HCT116 (cell line): Measurements from ENCODE around the gene GALNT17. TPM values are rescaled to one million over a fixed set of nuclear protein-coding genes. Genes with fewer than 3 reads are reported as not detected.
"Not testable (repeated sequence)": the region's sequence is repeated elsewhere in the genome, so short reads cannot be mapped to it uniquely, and the experiment has no call there.

Source experiments
- ATAC-seq: fragments of 200-7000 bp; cut with Tn5 transposase; 2 replicates; pipeline ENCODE4 v1.9.1; 2020; ENCODE audit warnings: mild to moderate bottlenecking, moderate library complexity
- BruUV-seq: library from RNA; stranded (reverse); fragments of 400-500 nt; replicated peaks from 2 replicates; lab custom pipeline; 2021; lab: Mats Ljungman, UMichigan
- CTCF ChIA-PET: fragments of 300-600 bp; sonication (Branson Sonifier 250); formaldehyde crosslinking; loops from one replicate; lab custom pipeline; 2021; ENCODE audit warnings: antibody characterized with exemption; lab: Charles Lee
- POLR2A ChIA-PET: fragments of 300-600, 350-600 bp; sonication (Branson Sonifier 250); formaldehyde crosslinking; loops from one replicate; lab custom pipeline; 2021; ENCODE audit warnings: antibody characterized with exemption; lab: Charles Lee
- RAD21 ChIA-PET, 2 experiments: fragments of 300-600 bp; sonication (Branson Sonifier 250); formaldehyde crosslinking; loops; one replicate each; lab custom pipeline; 2023; ENCODE audit warnings: low total read pairs in 2 of 2; ENCODE audit not compliant: uncharacterized antibody in 2 of 2, unreplicated experiment in 2 of 2, low non-redundant PET in 1 of 2; lab: Charles Lee
- DNase-seq: peaks from one replicate; pipeline ENCODE4 v3.0.0-alpha.2; 2010; ENCODE audit warnings: low read depth, low spot score
- H2AFZ ChIP-seq: fragments of 200-600 bp; shearing (Covaris generic), sonication (generic); 2 replicates; pipeline ENCODE4 v1.6.1; 2017; ENCODE audit warnings: low read depth, mixed run types, mixed read lengths, antibody characterized with exemption, low read length; ENCODE audit not compliant: poor library complexity, severe bottlenecking
- H3K27ac ChIP-seq: 2 replicates; pipeline ENCODE4 v1.5.1; 2012; ENCODE audit warnings: low read depth, low read length
- H3K27me3 ChIP-seq: fragments of 200-600 bp; sonication (generic); 2 replicates; pipeline ENCODE4 v1.6.1; 2016; ENCODE audit warnings: mixed run types, low read length, mixed read lengths; ENCODE audit not compliant: insufficient read depth
- H3K36me3 ChIP-seq, 2 experiments: fragments of 200-500 bp in 1 of 2; fragments of 200-600 bp in 1 of 2; sonication (Bioruptor generic) in 1 of 2; sonication (generic) in 1 of 2; 2 replicates each; pipeline versions ENCODE4 v1.5.1 to v1.6.1; 2014 to 2016; ENCODE audit warnings: low read length in 2 of 2, inconsistent platforms in 1 of 2, mixed read lengths in 1 of 2, mixed run types in 1 of 2; ENCODE audit not compliant: insufficient read depth in 2 of 2, control insufficient read depth in 1 of 2
- H3K4me1 ChIP-seq, 2 experiments: fragments of 200-600 bp in 1 of 2; sonication (generic) in 1 of 2; 2 replicates each; pipeline versions ENCODE4 v1.5.1 to v1.6.1; 2012 to 2017; ENCODE audit warnings: low read length in 2 of 2, inconsistent platforms in 1 of 2, mild to moderate bottlenecking in 1 of 2, mixed read lengths in 1 of 2, mixed run types in 1 of 2, moderate library complexity in 1 of 2; ENCODE audit not compliant: insufficient read depth in 2 of 2, control insufficient read depth in 1 of 2
- H3K4me2 ChIP-seq: fragments of 200-600 bp; sonication (generic); 2 replicates; pipeline ENCODE4 v1.6.1; 2017; ENCODE audit warnings: mixed run types, low read length, mixed read lengths
- H3K4me3 ChIP-seq, 2 experiments: fragments of 200-600 bp in 1 of 2; sonication (generic) in 1 of 2; replicated peaks in 1 of 2; 2 replicates each; pipeline ENCODE4 v1.5.1; 2011 to 2016; ENCODE audit warnings: low read length in 2 of 2, control low read depth in 1 of 2, low read depth in 1 of 2, mild to moderate bottlenecking in 1 of 2, mixed read lengths in 1 of 2, mixed run types in 1 of 2
- H3K79me2 ChIP-seq: fragments of 200-600 bp; sonication (generic); 2 replicates; pipeline ENCODE4 v1.6.1; 2017; ENCODE audit warnings: mild to moderate bottlenecking, mixed run types, low read length, moderate library complexity, mixed read lengths; ENCODE audit not compliant: insufficient read depth
- H3K9ac ChIP-seq: fragments of 200-600 bp; sonication (generic); 2 replicates; pipeline ENCODE4 v1.6.1; 2016; ENCODE audit warnings: low read length, mixed read lengths
- H3K9me2 ChIP-seq: fragments of 200-600 bp; sonication (generic), shearing (Covaris generic); 2 replicates; pipeline ENCODE4 v1.6.1; 2017; ENCODE audit warnings: mixed run types, mild to moderate bottlenecking, moderate library complexity; ENCODE audit not compliant: insufficient read depth
- H3K9me3 ChIP-seq, 2 experiments: fragments of 200-500 bp in 1 of 2; fragments of 200-600 bp in 1 of 2; sonication (Bioruptor generic) in 1 of 2; sonication (generic) in 1 of 2; 2 replicates each; pipeline ENCODE4 v1.6.1; 2014 to 2017; ENCODE audit warnings: low read length in 2 of 2, mixed read lengths in 2 of 2, inconsistent platforms in 1 of 2, low read depth in 1 of 2, mild to moderate bottlenecking in 1 of 2, mixed run types in 1 of 2, moderate library complexity in 1 of 2; ENCODE audit not compliant: control insufficient read depth in 1 of 2, insufficient read depth in 1 of 2
- H4K20me1 ChIP-seq: fragments of 200-600 bp; sonication (generic), shearing (Covaris generic); 2 replicates; pipeline ENCODE4 v1.6.1; 2017; ENCODE audit warnings: mixed run types, mild to moderate bottlenecking, moderate library complexity; ENCODE audit not compliant: insufficient read depth
- CBX3 ChIP-seq: IDR thresholded peaks from 2 replicates; pipeline ENCODE4 v1.6.1; 2012; ENCODE audit warnings: low read depth
- CTCF ChIP-seq, 3 experiments: fragments of 200-600 bp in 1 of 3; sonication (generic) in 1 of 3; IDR thresholded peaks in 2 of 3; conservative IDR thresholded peaks in 1 of 3; 2 replicates each; pipeline ENCODE4 v1.5.1; 2012 to 2017; ENCODE audit warnings: low read depth in 2 of 3, low read length in 2 of 3, antibody characterized with exemption in 1 of 3, borderline replicate concordance in 1 of 3, control low read depth in 1 of 3, mild to moderate bottlenecking in 1 of 3, mixed read lengths in 1 of 3, mixed run types in 1 of 3, moderate library complexity in 1 of 3; ENCODE audit not compliant: insufficient read depth in 1 of 3
- ELF1 ChIP-seq: IDR thresholded peaks from 2 replicates; pipeline ENCODE4 v1.6.1; 2012; ENCODE audit warnings: low read depth, borderline replicate concordance
- EZH2 ChIP-seq: fragments of 200-600 bp; sonication (generic); IDR thresholded peaks from 2 replicates; pipeline ENCODE4 v1.6.1; 2017; ENCODE audit warnings: antibody characterized with exemption, mixed run types
- EZH2phosphoT487 ChIP-seq: fragments of 200-600 bp; IDR thresholded peaks from 2 replicates; pipeline ENCODE4 v1.6.1; 2018; ENCODE audit warnings: antibody characterized with exemption, borderline replicate concordance
- FOSL1 ChIP-seq: IDR thresholded peaks from 2 replicates; pipeline ENCODE4 v1.6.1; 2012; ENCODE audit warnings: low read depth
- JUND ChIP-seq: IDR thresholded peaks from 2 replicates; pipeline ENCODE4 v1.6.1; 2012
- POLR2AphosphoS5 ChIP-seq: IDR thresholded peaks from 2 replicates; pipeline ENCODE4 v1.6.1; 2011; ENCODE audit warnings: mild to moderate bottlenecking, low read depth, low read length, moderate library complexity
- REST ChIP-seq: IDR thresholded peaks from 2 replicates; pipeline ENCODE4 v1.6.1; 2012; ENCODE audit warnings: low read depth
- SIN3A ChIP-seq: IDR thresholded peaks from 2 replicates; pipeline ENCODE4 v1.6.1; 2012; ENCODE audit warnings: low read depth
- SP1 ChIP-seq: IDR thresholded peaks from 2 replicates; pipeline ENCODE4 v1.6.1; 2012; ENCODE audit warnings: low read depth
- SRF ChIP-seq: IDR thresholded peaks from 2 replicates; pipeline ENCODE4 v1.6.1; 2012; ENCODE audit warnings: low read depth
- TCF7L2 ChIP-seq: IDR thresholded peaks from 2 replicates; pipeline ENCODE4 v1.7.0; 2011; ENCODE audit warnings: borderline replicate concordance, inconsistent platforms; ENCODE audit not compliant: insufficient read depth, insufficient read length; ENCODE audit errors: extremely low read depth
- ZFX ChIP-seq: fragments of 450-650 bp; IDR thresholded peaks from 2 replicates; pipeline ENCODE4 v1.6.1; 2017
- intact Hi-C: fragments of 100-400 bp; cut with micrococcal nuclease; formaldehyde crosslinking; loops from 2 replicates; pipeline ENCODE4 v1.10.0; 2022
- total RNA-seq: library from RNA; stranded (reverse); gene quantifications from one replicate; pipeline ENCODE4 v1.2.1, GENCODE V29; 2021; ENCODE audit not compliant: unreplicated experiment
- TF ChIP-seq, protein P1 (sequence below): IDR thresholded peaks from 2 replicates; pipeline ENCODE4 v1.6.1; 2012

Gene GALNT17
- total RNA-seq, 1 experiment from 2014 or later, result not detected

DNA sequence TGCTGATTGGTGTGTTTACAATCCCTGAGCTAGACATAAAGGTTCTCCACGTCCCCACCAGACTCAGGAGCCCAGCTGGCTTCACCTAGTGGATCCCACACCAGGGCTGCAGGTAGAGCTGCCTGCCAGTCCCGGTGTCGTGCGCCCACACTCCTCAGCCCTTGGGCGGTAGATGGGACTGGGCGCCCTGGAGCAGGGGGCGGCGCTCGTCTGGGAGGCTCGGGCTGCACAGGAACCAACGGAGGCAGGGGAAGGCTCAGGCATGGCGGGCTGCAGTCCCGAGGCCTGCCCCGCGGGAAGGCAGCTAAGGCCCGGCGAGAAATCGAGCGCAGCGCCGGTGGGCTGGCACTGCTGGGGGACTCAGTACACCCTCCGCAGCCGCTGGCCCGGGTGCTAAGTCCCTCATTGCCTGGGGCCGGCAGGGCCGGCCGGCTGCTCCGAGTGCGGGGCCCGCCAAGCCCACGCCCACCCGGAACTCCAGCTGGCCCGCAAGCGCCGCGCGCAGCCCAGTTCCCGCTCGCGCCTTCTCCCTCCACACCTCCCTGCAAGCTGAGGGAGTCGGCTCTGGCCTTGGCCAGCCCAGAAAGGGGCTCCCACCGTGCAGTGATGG is 606.1 kb downstream of the GALNT17 start:
- ATAC-seq, H3K9me3 ChIP-seq, H3K9ac ChIP-seq, H3K4me2 ChIP-seq, H3K27ac ChIP-seq, H3K4me3 ChIP-seq, H3K79me2 ChIP-seq, BruUV-seq, intact Hi-C loops, H3K36me3 ChIP-seq, CTCF ChIA-PET, DNase-seq, H4K20me1 ChIP-seq, POLR2A ChIA-PET, H2AFZ ChIP-seq, H3K9me2 ChIP-seq, RAD21 ChIA-PET, H3K27me3 ChIP-seq, H3K4me1 ChIP-seq: not testable (repeated sequence)

DNA sequence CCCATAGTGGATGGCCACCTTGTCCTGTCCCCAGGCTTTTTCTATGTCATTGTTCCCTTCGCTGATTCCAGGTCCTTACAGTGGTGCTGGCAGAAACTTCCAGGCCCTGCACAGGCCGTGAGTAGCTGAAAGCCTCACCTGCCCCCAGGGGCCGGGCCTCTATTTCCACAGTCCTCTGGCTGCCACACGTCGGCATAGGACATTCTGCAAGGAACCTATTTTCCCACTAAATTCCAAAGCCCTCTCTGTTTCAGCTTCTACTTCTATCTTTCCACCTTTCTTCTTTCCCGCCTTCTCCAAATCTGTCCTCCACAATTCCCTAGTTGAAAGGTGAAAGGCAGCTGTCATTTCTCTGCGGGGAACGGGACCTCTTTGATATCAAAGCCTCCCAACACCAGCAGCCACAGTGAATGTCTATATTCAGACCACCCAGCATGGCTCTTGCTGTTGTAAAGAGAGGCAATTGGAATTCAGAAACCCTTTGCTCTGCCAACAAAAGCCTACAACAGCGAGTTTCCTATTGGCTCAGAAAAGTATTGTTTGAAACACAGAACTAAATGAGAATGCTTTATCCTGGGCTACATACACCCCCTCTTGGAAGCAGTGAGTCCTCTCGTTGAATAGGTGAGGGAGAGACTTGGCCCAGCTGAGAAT is 607.7 kb downstream of the GALNT17 start:
- intact Hi-C loops, result no loop called here
- Histone ChIP-seq H3K4me2 (no peak overlapping the region), H3K9me2 (no peaks in the 10 kb centered on the region), H2AFZ (no peak overlapping the region), H3K27ac (no peak overlapping the region), H4K20me1 (no peaks in the 10 kb centered on the region), H3K79me2 (no peaks in the 10 kb centered on the region), H3K4me1 (no peaks in the 10 kb centered on the region), H3K27me3 (no peaks in the 10 kb centered on the region), H3K4me3 (no peak overlapping the region), H3K9ac (no peak overlapping the region)
- RAD21 ChIA-PET, result no interaction called here
- no peak for ATAC-seq
- POLR2A ChIA-PET, result no interaction called here
- no TSS peak for BruUV-seq
- no peak for DNase-seq
- TF ChIP-seq SRF (no peak), ZFX (no peak), CTCF (IDR thresholded peaks at IDR 0.05 in 2 of 3, conservative IDR thresholded peaks at IDR 0.05 in 1 of 3; ENCODE audit: borderline replicate concordance in 1 of 3, insufficient read depth in 1 of 3, low read depth in 2 of 3, low read length in 2 of 3) (no peak), SIN3A (no peak), TCF7L2 (no peak), EZH2phosphoT487 (no peak), EZH2 (no peak), CBX3 (no peak), REST (no peak), FOSL1 (no peak), JUND (no peak), POLR2AphosphoS5 (no peak), SP1 (no peak), ELF1 (no peak)
- TF ChIP-seq, protein P1, sequence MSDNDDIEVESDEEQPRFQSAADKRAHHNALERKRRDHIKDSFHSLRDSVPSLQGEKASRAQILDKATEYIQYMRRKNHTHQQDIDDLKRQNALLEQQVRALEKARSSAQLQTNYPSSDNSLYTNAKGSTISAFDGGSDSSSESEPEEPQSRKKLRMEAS, result no peak
- TF ChIP-seq, all 23 proteins: peak for 0
- Histone ChIP-seq H3K36me3 (no peaks in the 10 kb centered on the region), H3K9me3 (no peaks in the 10 kb centered on the region; a peak in 1 of 4 replicates)
- CTCF ChIA-PET, result no interaction called here
